WTC11 (cell line): ENCODE results near the gene ANKRD33B. TPM values are rescaled to one million over a fixed set of nuclear protein-coding genes. Genes with fewer than 3 reads are reported as not detected.

Experiments
- ATAC-seq: fragments of 200-7000 bp; cut with Tn5 transposase; 2 replicates; pipeline ENCODE4 v1.10.0; 2021; ENCODE audit warnings: mild to moderate bottlenecking, moderate library complexity
- CTCF ChIA-PET: fragments of 300-600 bp; sonication (Branson Sonifier 250); formaldehyde crosslinking; loops from one replicate; lab custom pipeline; 2021; ENCODE audit warnings: antibody characterized with exemption; lab: Charles Lee
- POLR2A ChIA-PET: fragments of 350-600 bp; sonication (Branson Sonifier 250); formaldehyde crosslinking; loops from one replicate; lab custom pipeline; 2021; ENCODE audit warnings: antibody characterized with exemption; lab: Charles Lee
- DNase-seq: peaks from one replicate; pipeline ENCODE4 v3.0.0; 2021; ENCODE audit warnings: low spot score
- H3K27ac Mint-ChIP-seq: 2 replicates; pipeline ENCODE4 v1.8.0; 2021; ENCODE audit warnings: mixed read lengths
- H3K27me3 Mint-ChIP-seq: 2 replicates; pipeline ENCODE4 v1.8.0; 2021; ENCODE audit warnings: low read depth, mild to moderate bottlenecking, moderate library complexity, mixed read lengths
- H3K36me3 Mint-ChIP-seq: 2 replicates; pipeline ENCODE4 v1.8.0; 2021; ENCODE audit warnings: mixed read lengths
- H3K4me1 Mint-ChIP-seq: 2 replicates; pipeline ENCODE4 v1.8.0; 2022; ENCODE audit warnings: mixed read lengths
- H3K4me3 Mint-ChIP-seq: 2 replicates; pipeline ENCODE4 v1.8.0; 2021; ENCODE audit warnings: mild to moderate bottlenecking, moderate library complexity, mixed read lengths
- H3K9me3 Mint-ChIP-seq: 2 replicates; pipeline ENCODE4 v1.8.0; 2021; ENCODE audit warnings: mixed read lengths
- CBFB ChIP-seq: sonication (generic); formaldehyde crosslinking; IDR thresholded peaks from 2 replicates; pipeline ENCODE4 v1.8.1; 2022; ENCODE audit warnings: mild to moderate bottlenecking, low read depth, missing genetic modification reagents
- ELF4 ChIP-seq: sonication (generic); formaldehyde crosslinking; IDR thresholded peaks from 2 replicates; pipeline ENCODE4 v1.8.1; 2022; ENCODE audit warnings: low read depth, mild to moderate bottlenecking, moderate library complexity, missing genetic modification reagents
- ESRRA ChIP-seq: sonication (generic); formaldehyde crosslinking; IDR thresholded peaks from 2 replicates; pipeline ENCODE4 v1.8.1; 2022; ENCODE audit warnings: mild to moderate bottlenecking, missing genetic modification reagents, borderline replicate concordance
- GABPB1 ChIP-seq: sonication (generic); formaldehyde crosslinking; IDR thresholded peaks from 2 replicates; pipeline ENCODE4 v1.8.1; 2023; ENCODE audit warnings: mild to moderate bottlenecking, missing genetic modification reagents
- GTF2I ChIP-seq: fragments of 250-450 bp; sonication (Bioruptor Pico); conservative IDR thresholded peaks from 2 replicates; pipeline ENCODE4 v1.4.0; 2021; ENCODE audit warnings: mild to moderate bottlenecking
- IRF1 ChIP-seq: sonication (generic); formaldehyde crosslinking; IDR thresholded peaks from 2 replicates; pipeline ENCODE4 v1.8.0; 2023; ENCODE audit warnings: missing genetic modification reagents
- KAT7 ChIP-seq: sonication (generic); formaldehyde crosslinking; IDR thresholded peaks from 2 replicates; pipeline ENCODE4 v1.8.1; 2023; ENCODE audit warnings: missing genetic modification reagents, mild to moderate bottlenecking, borderline replicate concordance
- MYBL2 ChIP-seq: sonication (generic); formaldehyde crosslinking; IDR thresholded peaks from 2 replicates; pipeline ENCODE4 v1.8.1; 2023; ENCODE audit warnings: mild to moderate bottlenecking, moderate library complexity, missing genetic modification reagents
- NR1H2 ChIP-seq: sonication (generic); formaldehyde crosslinking; IDR thresholded peaks from 2 replicates; pipeline ENCODE4 v1.9.0; 2021; ENCODE audit warnings: mild to moderate bottlenecking, moderate library complexity, missing genetic modification reagents
- OVOL2 ChIP-seq: fragments of 250-450 bp; sonication (Bioruptor Pico); IDR thresholded peaks from 2 replicates; pipeline ENCODE4 v1.9.0; 2021; ENCODE audit warnings: mild to moderate bottlenecking, borderline replicate concordance
- TEAD1 ChIP-seq: sonication (generic); formaldehyde crosslinking; IDR thresholded peaks from 2 replicates; pipeline ENCODE4 v1.8.0; 2022; ENCODE audit warnings: mild to moderate bottlenecking, missing genetic modification reagents
- ZNF317 ChIP-seq: sonication (generic); formaldehyde crosslinking; IDR thresholded peaks from 2 replicates; pipeline ENCODE4 v1.8.1; 2023; ENCODE audit warnings: low read depth, mild to moderate bottlenecking, moderate library complexity, missing genetic modification reagents, borderline replicate concordance
- total RNA-seq: library from RNA; stranded (reverse); gene quantifications from 3 replicates; pipeline ENCODE4 v1.2.3, GENCODE V29; 2021
- TF ChIP-seq, protein P1 (sequence below): sonication (generic); formaldehyde crosslinking; IDR thresholded peaks from 2 replicates; pipeline ENCODE4 v1.8.1; 2023; ENCODE audit warnings: mild to moderate bottlenecking, missing genetic modification reagents
- TF ChIP-seq, protein P2 (sequence below): fragments of 250-450 bp; sonication (Bioruptor Pico); IDR thresholded peaks from 2 replicates; pipeline ENCODE4 v2.1.2; 2022; ENCODE audit warnings: mild to moderate bottlenecking, moderate library complexity
- TF ChIP-seq, protein P3 (sequence below): sonication (generic); formaldehyde crosslinking; IDR thresholded peaks from 2 replicates; pipeline ENCODE4 v1.8.1; 2023; ENCODE audit warnings: mild to moderate bottlenecking, moderate library complexity, missing genetic modification reagents

The ANKRD33B gene
- total RNA-seq, 1 experiment from 2014 or later: 9.2 TPM

DNA sequence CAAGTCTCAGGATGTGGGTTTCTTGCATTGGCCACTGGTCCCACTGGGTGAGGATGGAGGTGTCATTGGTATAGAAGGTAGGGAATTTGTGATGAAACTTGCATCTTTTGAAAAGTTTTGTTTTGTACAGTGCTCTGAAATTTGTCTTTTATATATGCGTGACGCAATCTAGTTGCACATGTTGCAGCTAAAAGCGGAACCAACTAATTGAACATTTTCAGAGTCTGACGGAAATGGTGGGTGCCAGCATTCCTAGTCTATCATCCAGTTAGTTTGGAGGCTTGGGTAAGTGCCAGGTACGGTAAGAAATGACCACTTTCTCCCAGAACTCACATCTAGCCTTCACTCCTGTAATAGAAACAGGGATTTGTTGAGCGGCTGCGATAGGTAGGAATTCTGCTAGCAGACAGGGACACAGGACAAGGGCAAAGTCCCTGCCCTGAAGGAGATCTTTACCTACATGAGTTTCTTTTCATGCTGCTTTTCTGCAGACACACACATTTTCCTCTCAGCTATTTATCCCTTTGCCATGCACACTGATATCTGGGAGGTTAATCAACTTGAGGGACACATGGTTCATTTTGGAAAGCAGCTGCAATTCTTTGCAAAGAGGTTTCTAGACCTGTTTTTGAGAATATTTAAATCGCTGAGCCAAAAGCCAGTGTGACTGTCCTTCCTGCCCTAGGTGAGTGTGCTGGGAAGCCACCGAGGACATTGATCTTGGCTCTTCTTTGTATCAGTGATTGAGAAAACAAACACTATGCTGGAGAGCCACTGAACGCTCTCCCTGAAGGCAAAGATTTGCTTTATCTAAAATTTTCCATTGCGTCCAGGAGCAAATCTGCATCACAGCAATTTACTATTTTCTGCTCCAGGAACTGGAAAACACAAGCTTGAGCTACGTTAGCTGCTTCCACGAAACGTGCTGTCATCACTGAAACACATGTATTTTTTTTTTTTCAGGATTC, 107.5 kb downstream of the ANKRD33B start:
- no peaks in the 10 kb centered on the region for H3K4me1 Mint-ChIP-seq
- TF ChIP-seq, protein P1, sequence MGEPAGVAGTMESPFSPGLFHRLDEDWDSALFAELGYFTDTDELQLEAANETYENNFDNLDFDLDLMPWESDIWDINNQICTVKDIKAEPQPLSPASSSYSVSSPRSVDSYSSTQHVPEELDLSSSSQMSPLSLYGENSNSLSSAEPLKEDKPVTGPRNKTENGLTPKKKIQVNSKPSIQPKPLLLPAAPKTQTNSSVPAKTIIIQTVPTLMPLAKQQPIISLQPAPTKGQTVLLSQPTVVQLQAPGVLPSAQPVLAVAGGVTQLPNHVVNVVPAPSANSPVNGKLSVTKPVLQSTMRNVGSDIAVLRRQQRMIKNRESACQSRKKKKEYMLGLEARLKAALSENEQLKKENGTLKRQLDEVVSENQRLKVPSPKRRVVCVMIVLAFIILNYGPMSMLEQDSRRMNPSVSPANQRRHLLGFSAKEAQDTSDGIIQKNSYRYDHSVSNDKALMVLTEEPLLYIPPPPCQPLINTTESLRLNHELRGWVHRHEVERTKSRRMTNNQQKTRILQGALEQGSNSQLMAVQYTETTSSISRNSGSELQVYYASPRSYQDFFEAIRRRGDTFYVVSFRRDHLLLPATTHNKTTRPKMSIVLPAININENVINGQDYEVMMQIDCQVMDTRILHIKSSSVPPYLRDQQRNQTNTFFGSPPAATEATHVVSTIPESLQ (CRISPR knock-in tag): no peak
- TF ChIP-seq OVOL2 (CRISPR knock-in tag) (no peak), NR1H2 (CRISPR knock-in tag) (no peak), KAT7 (CRISPR knock-in tag) (no peak), ELF4 (CRISPR knock-in tag) (no peak), MYBL2 (no peak), TEAD1 (CRISPR knock-in tag) (no peak), IRF1 (CRISPR knock-in tag) (no peak), ZNF317 (CRISPR knock-in tag) (no peak)
- TF ChIP-seq, all 79 proteins: peak for 0
- no peaks in the 10 kb centered on the region for H3K36me3 Mint-ChIP-seq
- ATAC-seq (no peak), DNase-seq (no peak)
- H3K27ac Mint-ChIP-seq: no peak overlapping the region
- H3K9me3 Mint-ChIP-seq: peaks cover 7% of the 10 kb centered on the region; the same call in 1 of the 2 replicates
- H3K27me3 Mint-ChIP-seq: no peaks in the 10 kb centered on the region
- H3K4me3 Mint-ChIP-seq: no peak overlapping the region
- CTCF ChIA-PET: interaction anchor here (0.9 to 1.4 kb wide), 2 partner anchors 13 to 18 kb away, joined by 3 to 4 read pairs; no protein-coding TSS in a partner anchor
- POLR2A ChIA-PET: interaction anchor here (0.7 kb wide), 1 partner anchor 90 kb away, joined by 3 read pairs; the partner anchor contains the start of gene DAP

DNA sequence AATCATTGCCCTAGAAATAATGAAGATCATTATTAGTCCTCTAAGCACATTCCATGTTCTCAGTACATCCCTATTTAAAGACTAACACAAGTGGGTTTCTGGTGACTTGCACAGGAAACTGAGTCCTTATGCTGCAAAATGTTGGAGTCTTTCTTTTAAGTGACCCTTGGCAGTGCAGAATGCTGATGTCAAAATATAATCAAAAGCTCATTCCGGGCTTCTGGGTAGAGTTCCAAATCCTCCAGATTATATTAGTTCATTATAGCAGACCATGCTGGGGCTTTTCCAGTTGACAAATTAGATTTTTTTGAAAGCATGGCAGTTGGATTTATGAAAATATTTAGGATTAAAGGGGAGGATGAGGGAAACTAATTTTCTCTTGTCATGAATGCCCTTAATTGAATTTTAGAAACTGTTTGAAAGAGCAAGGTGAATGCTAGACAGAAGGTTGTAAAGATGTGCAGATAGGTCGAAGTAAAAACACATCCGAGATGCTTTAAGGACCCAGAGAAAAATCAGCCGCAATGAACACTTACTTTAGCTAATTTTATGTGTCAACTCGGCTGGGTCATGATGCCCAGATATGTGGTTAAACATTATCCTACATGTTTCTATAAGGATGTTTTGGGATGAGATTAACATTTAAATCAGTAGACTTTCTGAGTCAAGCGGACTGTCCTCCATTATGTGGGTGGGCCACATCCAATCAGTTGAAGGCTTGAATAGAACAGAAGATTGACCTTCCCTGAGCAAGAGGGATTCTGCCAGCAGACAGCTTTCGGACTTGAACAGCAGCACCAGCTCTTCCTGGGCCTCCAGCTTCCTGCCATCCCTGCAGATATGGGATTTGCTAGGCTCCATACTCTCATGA, 108.5 kb downstream of the ANKRD33B start:
- Mint-ChIP-seq H3K4me3 (no peak overlapping the region), H3K27ac (no peak overlapping the region), H3K36me3 (peaks cover 5% of the 10 kb centered on the region), H3K9me3 (peaks cover 11% of the 10 kb centered on the region), H3K27me3 (no peaks in the 10 kb centered on the region; the same call in 1 of the 2 replicates), H3K4me1 (no peaks in the 10 kb centered on the region)
- POLR2A ChIA-PET: no interaction called here
- CTCF ChIA-PET: no interaction called here
- TF ChIP-seq GABPB1 (CRISPR knock-in tag) (no peak), GTF2I (0 out of 2 replicates have a peak, but pooled peaks have one; percentile 38)
- DNase-seq (no peak), ATAC-seq (no peak)

GRCh38 chr5:10673017-10673389, 109.1 kb downstream of the ANKRD33B start:
- peaks cover 10% of the 10 kb centered on the region for H3K36me3 Mint-ChIP-seq
- no peak overlapping the region for H3K4me3 Mint-ChIP-seq
- TF ChIP-seq, protein P2, sequence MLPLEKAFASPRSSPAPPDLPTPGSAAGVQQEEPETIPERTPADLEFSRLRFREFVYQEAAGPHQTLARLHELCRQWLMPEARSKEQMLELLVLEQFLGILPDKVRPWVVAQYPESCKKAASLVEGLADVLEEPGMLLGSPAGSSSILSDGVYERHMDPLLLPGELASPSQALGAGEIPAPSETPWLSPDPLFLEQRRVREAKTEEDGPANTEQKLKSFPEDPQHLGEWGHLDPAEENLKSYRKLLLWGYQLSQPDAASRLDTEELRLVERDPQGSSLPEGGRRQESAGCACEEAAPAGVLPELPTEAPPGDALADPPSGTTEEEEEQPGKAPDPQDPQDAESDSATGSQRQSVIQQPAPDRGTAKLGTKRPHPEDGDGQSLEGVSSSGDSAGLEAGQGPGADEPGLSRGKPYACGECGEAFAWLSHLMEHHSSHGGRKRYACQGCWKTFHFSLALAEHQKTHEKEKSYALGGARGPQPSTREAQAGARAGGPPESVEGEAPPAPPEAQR (CRISPR knock-in tag): no peak
- TF ChIP-seq, protein P3, sequence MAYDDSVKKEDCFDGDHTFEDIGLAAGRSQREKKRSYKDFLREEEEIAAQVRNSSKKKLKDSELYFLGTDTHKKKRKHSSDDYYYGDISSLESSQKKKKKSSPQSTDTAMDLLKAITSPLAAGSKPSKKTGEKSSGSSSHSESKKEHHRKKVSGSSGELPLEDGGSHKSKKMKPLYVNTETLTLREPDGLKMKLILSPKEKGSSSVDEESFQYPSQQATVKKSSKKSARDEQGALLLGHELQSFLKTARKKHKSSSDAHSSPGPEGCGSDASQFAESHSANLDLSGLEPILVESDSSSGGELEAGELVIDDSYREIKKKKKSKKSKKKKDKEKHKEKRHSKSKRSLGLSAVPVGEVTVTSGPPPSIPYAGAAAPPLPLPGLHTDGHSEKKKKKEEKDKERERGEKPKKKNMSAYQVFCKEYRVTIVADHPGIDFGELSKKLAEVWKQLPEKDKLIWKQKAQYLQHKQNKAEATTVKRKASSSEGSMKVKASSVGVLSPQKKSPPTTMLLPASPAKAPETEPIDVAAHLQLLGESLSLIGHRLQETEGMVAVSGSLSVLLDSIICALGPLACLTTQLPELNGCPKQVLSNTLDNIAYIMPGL (CRISPR knock-in tag): no peak
- TF ChIP-seq ESRRA: no peak
- no peak for TF ChIP-seq CBFB (CRISPR knock-in tag)
- TF ChIP-seq, all 79 proteins: peak for 0
- Mint-ChIP-seq H3K27me3 (no peaks in the 10 kb centered on the region; the same call in 1 of the 2 replicates), H3K4me1 (no peaks in the 10 kb centered on the region), H3K27ac (no peak overlapping the region), H3K9me3 (peaks cover 11% of the 10 kb centered on the region)
- ChIA-PET CTCF (interaction anchor here (1.0 kb wide), 1 partner anchor 45 kb away, joined by 4 read pairs; no protein-coding TSS in a partner anchor), POLR2A (no interaction called here)
- ATAC-seq: no peak
- no peak for DNase-seq
